Spleen (tissue), 7 donors: ENCODE measurements around the gene MRPL17.

ENCODE experiments used
- CTCF ChIP-seq, 11 experiments: fragments of 200-600 bp in 7 of 11; fragments of 450-650 bp in 4 of 11; sonication (generic) in 4 of 11; IDR thresholded peaks in 8 of 11; conservative IDR thresholded peaks in 3 of 11; 1 replicate in 7 of 11; 2 replicates in 4 of 11; pipeline versions ENCODE4 v1.4.0 to v1.8.0; 2016 to 2021; ENCODE audit warnings: antibody characterized with exemption in 11 of 11, inconsistent platforms in 4 of 11, mild to moderate bottlenecking in 1 of 11
- POLR2A ChIP-seq, 3 donors: fragments of 450-650 bp; IDR thresholded peaks; one replicate each; pipeline ENCODE4 v1.5.1; 2017; ENCODE audit warnings: antibody characterized with exemption in 3 of 3, mild to moderate bottlenecking in 1 of 3
- POLR2AphosphoS5 ChIP-seq, 3 donors: sonication (generic); formaldehyde crosslinking; IDR thresholded peaks; one replicate each; pipeline ENCODE4 v1.5.1; 2017; ENCODE audit warnings: antibody characterized with exemption in 3 of 3
- donor health status: DM: no; HTN: no; CAD: no; lungs with moderate emphysema.
- donor health status: DM: no; HTN: no; CAD: no.
- donor health status: DM: no; HTN: no; CAD: no.

GRCh38 chr11:6664551-6664950 is 18.6 kb downstream of the MRPL17 start:
- no peak for TF ChIP-seq POLR2A (IDR thresholded peaks at IDR 0.05)
- TF ChIP-seq CTCF (IDR thresholded peaks at IDR 0.05 in 8 of 11, conservative IDR thresholded peaks at IDR 0.05 in 3 of 11) = no peak
- TF ChIP-seq POLR2AphosphoS5 (IDR thresholded peaks at IDR 0.05) = no peak
